EH (cell line): ENCODE results near the gene KRT73.
"Not testable (repeated sequence)": the region's sequence is repeated elsewhere in the genome, so short reads cannot be mapped to it uniquely, and the experiment has no call there.

Experiments used
- DNase-seq: peaks from one replicate; pipeline ENCODE4 v3.0.0-alpha.2; 2015; ENCODE audit warnings: low read depth

Gene KRT73

GRCh38 chr12:52600475-52600874 is 17.9 kb downstream of the KRT73 start:
- no peak for DNase-seq

- DNase-seq = no peak
These were observed 18.3 kb downstream of the KRT73 start for GRCh38 chr12:52600071-52600470.

- no peak for DNase-seq
These were observed 19.4 kb downstream of the KRT73 start for GRCh38 chr12:52598966-52599365.

GRCh38 chr12:52594237-52594636 is 24.1 kb downstream of the KRT73 start:
- DNase-seq = not testable (repeated sequence)

GRCh38 chr12:52591521-52591920 is 26.8 kb downstream of the KRT73 start:
- no peak for DNase-seq

DNA sequence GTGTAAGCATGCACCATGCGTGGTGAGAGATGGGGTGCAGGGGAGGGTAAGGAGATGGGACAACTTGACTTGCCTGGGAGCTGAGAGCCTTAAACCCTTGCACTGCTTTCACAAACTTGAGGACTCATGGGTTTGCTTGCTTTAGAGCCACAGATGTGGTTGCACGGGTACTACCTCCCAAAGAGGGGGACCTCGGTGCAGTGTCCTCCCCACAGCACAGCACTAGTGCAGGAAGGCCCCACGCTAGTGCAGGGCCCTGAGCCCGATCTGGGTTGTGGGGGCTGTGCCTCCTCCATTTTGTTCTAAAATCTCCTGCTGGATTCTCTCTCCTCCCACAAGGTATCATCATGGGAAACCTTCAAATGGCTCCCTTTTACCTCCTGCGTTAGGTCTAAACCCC is 28.3 kb downstream of the KRT73 start:
- no peak for DNase-seq

DNA sequence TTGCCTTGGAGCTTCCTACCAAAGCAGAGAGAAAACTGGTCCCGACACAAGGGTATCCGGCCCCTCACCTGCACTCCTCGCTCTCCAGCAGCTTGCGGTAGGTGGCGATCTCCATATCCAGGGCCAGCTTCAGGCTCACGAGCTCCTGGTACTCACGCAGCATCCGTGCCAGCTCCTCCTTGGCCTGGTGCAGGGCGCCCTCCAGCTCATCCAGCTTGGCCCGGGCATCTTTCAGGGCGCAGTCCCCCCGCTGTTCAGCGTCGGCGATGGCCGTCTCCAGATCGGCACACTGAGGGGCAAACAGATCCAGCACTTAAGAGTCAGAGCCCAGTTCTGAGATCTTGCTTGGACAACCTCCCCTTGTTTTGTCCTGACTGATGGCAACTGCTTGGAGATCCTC is 30.8 kb downstream of the KRT73 start:
- no peak for DNase-seq

DNA sequence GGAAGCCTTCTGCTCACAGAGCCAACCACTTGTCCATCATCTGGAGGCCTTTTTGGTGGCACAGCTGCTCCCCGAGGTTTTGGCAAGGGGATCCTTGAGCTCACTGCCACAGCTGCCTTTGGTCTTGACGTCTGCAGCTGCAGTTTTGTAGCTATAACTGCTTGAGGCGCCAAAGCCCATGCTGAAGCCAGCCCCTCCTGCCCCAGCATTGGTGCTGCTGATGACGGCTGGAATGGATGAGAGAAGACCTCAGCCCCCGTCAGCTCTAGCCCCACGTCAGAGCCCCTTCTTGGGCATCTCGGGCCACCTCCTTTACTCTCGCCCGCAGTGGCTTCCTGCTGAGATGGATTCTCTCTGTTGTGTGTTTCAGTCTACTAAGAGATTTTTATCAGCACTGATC is 32.4 kb downstream of the KRT73 start:
- no peak for DNase-seq

DNA sequence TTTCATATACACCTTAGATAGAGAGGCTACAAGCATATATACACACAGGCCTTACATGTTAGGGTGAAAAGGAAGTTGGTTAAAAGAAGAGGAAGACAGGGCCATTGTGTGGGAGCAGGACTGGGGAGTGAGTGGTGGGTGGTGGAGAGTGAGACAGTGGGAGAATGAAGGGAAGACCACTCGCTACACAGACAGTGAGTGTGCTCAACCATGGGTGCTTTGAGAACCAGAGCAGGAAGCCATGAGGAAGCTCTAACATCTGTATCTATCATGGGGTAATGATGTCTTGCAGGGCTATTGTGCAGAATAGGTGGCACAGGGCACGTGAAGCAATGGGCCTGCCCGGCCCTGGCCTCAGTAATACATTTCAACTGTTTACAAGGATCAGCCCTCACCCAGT is 33.3 kb downstream of the KRT73 start:
- no peak for DNase-seq

GRCh38 chr12:52584156-52584682 is 34.1 kb downstream of the KRT73 start:
- no peak for DNase-seq

GRCh38 chr12:52582971-52583456 is 35.3 kb downstream of the KRT73 start:
- peak; percentile 68 for DNase-seq

DNA sequence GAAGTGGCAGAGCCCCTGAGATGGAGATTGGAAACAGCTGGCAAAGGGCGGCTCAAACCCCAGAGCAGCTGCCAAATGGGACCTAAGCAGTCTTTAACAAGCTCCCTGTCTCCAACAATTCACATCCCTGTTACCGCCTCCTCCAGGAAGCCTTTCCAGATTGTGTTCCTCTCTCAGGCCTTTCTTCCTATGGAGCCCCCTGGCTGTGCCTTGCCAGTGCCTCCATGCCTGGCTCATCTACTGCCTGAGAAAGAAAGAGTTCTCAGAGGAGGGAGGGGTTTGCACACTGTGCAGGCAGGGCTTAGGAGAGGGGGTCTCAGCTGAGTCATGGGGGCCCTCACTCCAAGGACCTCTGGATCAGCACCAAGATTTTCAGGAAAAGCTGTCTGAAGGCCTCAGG is 35.9 kb downstream of the KRT73 start:
- no peak for DNase-seq

- DNase-seq = peak; percentile 15
These were observed 36.9 kb downstream of the KRT73 start for GRCh38 chr12:52581481-52581880.

- no peak for DNase-seq
These were observed 37.3 kb downstream of the KRT73 start for GRCh38 chr12:52581066-52581465.

DNA sequence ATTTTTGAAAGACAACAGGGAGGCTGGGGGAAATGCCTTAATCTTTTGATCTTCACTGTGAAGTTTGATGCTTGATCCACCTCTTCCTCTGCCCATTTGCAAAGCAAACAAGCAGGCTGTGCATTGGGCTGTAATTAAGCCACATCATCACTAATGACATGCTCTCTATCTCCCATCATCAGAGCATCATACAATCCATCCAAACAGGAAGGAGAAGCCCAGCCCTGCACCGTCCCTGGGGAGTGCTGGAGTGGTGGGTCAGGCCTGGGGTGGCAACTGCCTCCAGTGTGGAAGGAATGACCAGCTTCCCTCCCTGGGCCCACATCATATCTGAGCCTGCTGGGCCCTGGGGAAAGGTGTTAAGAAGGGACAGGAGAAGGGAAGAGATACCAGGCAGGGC is 37.9 kb downstream of the KRT73 start:
- DNase-seq = no peak

GRCh38 chr12:52579468-52580465 is 38.6 kb downstream of the KRT73 start:
- no peak for DNase-seq

- no peak for DNase-seq
These were observed 39.9 kb downstream of the KRT73 start for GRCh38 chr12:52578469-52578868.

GRCh38 chr12:52577316-52577715 is 41.0 kb downstream of the KRT73 start:
- DNase-seq = no peak

GRCh38 chr12:52575948-52576347 is 42.4 kb downstream of the KRT73 start:
- no peak for DNase-seq

GRCh38 chr12:52575256-52575655 is 43.1 kb downstream of the KRT73 start:
- no peak for DNase-seq

DNA sequence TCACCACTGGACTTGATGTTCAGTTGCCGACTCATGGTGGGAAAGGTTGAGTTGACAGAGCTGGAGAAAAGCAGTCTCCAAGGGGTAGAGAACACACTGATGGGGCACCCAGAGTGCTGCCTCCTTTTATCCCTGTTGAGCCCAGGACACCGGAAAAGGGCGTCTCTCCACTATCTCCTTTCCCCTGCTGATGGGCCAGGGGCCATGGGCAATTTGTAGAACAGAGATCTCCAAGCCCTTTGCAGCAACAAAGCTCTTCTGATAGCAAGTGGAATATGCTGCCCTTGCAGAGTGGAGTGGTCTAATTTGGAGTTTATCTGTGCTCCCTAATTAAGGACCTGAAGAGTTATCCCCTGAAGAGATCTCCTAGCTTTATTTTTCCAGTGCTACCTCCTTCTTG is 44.6 kb downstream of the KRT73 start, which contains the start of gene KRT74:
Gene KRT74 (minus strand): TSS at position 101 of the 400 bp plus-strand sequence. CDS start 66 bp downstream, at position 35.
- DNase-seq = no peak

DNA sequence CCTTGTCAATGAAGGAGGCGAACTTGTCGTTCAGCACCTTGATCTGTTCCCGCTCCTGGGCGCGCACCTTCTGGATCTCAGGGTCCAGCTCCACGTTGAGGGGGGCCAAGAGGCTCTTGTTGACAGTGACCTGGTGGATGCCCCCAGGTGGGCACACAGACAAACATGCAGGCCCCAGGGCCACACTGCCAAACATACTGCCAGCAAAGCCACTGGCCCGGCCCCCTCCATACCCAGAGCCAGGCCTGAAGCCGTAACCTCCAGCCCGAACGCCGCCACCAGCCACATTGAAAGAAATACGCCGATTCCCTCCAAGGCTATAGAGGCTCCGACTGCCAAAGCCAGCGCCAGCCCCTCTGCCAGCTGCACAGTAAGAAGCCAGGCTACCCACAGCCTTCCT is 45.1 kb downstream of the KRT73 start:
- no peak for DNase-seq

DNA sequence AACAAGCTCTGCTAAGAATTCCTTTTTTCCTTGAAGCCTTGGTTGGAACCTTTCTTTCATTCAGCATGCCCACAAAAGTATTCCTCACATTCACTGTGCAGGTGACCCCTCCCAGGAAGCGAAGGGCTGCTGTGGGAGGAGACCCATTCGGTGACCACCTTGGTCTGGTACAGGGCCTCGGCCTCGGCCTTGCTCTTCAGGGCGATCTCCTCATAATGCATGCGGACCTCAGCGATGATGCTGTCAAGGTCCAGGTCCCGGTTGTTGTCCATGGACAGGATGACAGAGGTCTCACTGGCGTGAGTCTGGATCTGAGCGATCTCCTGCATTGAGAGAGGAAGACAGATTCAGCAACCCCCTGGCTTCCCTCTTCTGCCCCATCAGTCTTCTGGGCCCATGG is 47.8 kb downstream of the KRT73 start:
- DNase-seq = no peak
